Endothelial cell of umbilical vein (primary cell): Measurements from ENCODE around the gene NUP62.

Experiments
- CTCF ChIP-seq, 2 donors: IDR thresholded peaks; 1 replicate in 1 of 2; 2 replicates in 1 of 2; pipeline ENCODE4 v1.5.1; 2011; ENCODE audit warnings: low read length in 2 of 2, mild to moderate bottlenecking in 2 of 2, moderate library complexity in 2 of 2, control low read depth in 1 of 2, inconsistent platforms in 1 of 2, low read depth in 1 of 2; ENCODE audit not compliant: insufficient read depth in 1 of 2; ENCODE audit errors: extremely low read depth in 1 of 2
- JUN ChIP-seq: IDR thresholded peaks from 2 replicates; pipeline ENCODE4 v1.6.1; 2011; ENCODE audit warnings: borderline replicate concordance, low read depth; ENCODE audit not compliant: insufficient read length, insufficient read depth

GRCh38 chr19:49940482-49940791 is 11.1 kb upstream of the NUP62 start:
- no peak for TF ChIP-seq CTCF (IDR thresholded peaks at IDR 0.05; ENCODE audit: extremely low read depth in 1 of 2, insufficient read depth in 1 of 2, low read depth in 1 of 2, low read length in 2 of 2)
- no peak for TF ChIP-seq JUN
